ENCODE data around the gene NPAS3. TPM values are rescaled to one million over a fixed set of nuclear protein-coding genes. Genes with fewer than 3 reads are reported as not detected.

Gene NPAS3
- total and polyA plus RNA-seq, 2 of the 8 experiments (the other 6 are each of a cell fraction or from before 2014, with no cell fraction given) = 0.11 to 0.60 TPM

DNA sequence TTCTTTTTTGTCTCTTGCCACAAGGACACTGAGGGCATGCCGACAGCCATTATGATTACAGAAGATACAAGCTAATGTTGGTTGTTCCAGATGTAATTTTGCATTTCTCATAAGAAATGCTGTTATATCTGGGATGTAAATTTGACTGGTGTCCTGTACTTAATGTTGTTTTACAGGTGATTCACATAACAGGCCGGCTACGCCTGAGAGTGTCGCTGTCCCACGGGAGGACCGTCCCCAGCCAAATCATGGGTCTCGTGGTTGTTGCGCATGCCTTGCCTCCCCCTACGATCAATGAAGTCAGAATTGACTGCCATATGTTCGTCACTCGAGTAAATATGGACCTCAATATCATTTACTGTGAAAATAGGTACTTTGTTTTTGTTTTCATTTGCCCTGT, 835.5 kb downstream of the NPAS3 start:
- FAIRE-seq (no peak), DNase-seq (ENCODE audit: low read depth in 1 of 2, low spot score in 2 of 2) (no peak)
- Histone ChIP-seq H3K56ac (replicated peaks; ENCODE audit: insufficient read length, low read depth, low read length) (no peak overlapping the region), H3K9me3 (ENCODE audit: insufficient read depth in 2 of 2, low read depth in 1 of 2, low read length in 1 of 2) (no peaks in the 10 kb centered on the region), H3K27me3 (replicated peaks in 1 of 4; ENCODE audit: control insufficient read depth in 3 of 4, extremely low read depth in 1 of 4, insufficient read depth in 3 of 4, low read length in 3 of 4) (no peaks in the 10 kb centered on the region), H3K4ac (replicated peaks; ENCODE audit: insufficient read length, low read depth, low read length) (no peak overlapping the region), H3K36me3 (ENCODE audit: control insufficient read depth in 2 of 4, insufficient read depth in 4 of 4, low read length in 3 of 4) (no peaks in the 10 kb centered on the region), H3K4me2 (ENCODE audit: insufficient read depth in 1 of 2, low read depth in 2 of 2, low read length in 2 of 2) (no peak overlapping the region), H2BK120ac (replicated peaks; ENCODE audit: low read depth, low read length) (no peak overlapping the region), H3K9ac (replicated peaks in 1 of 4; ENCODE audit: extremely low read depth in 1 of 4, low read depth in 3 of 4, low read length in 3 of 4) (no peak overlapping the region), H3K23ac (ENCODE audit: insufficient read length) (no peak overlapping the region), H3K14ac (ENCODE audit: insufficient read length) (no peak overlapping the region), H2BK20ac (ENCODE audit: low read length) (no peak overlapping the region; the same call in 1 of the 2 replicates), H3K18ac (ENCODE audit: extremely low read depth, low read length) (no peak overlapping the region), H2BK15ac (ENCODE audit: low read length) (no peak overlapping the region), H3K4me3 (ENCODE audit: extremely low read depth in 1 of 4, insufficient read depth in 2 of 4, low read depth in 3 of 4, low read length in 4 of 4) (no peak overlapping the region), H4K8ac (ENCODE audit: extremely low read depth, insufficient read depth, low read length) (no peak overlapping the region), H3K79me2 (ENCODE audit: control insufficient read depth in 1 of 2, insufficient read depth in 2 of 2, low read length in 2 of 2) (no peaks in the 10 kb centered on the region), H4K91ac (replicated peaks; ENCODE audit: insufficient read length, low read length) (peak overlapping the region; percentile 56), H3K27ac (ENCODE audit: low read depth, low read length) (no peak overlapping the region), H4K20me1 (replicated peaks in 1 of 2; ENCODE audit: control insufficient read depth in 1 of 2, insufficient read depth in 2 of 2, low read length in 2 of 2) (no peaks in the 10 kb centered on the region), H4K5ac (ENCODE audit: insufficient read length, low read depth, low read length) (no peak overlapping the region), H3K23me2 (ENCODE audit: low read depth, low read length) (no peaks in the 10 kb centered on the region), H2BK12ac (ENCODE audit: low read depth, low read length) (no peak overlapping the region), H2BK5ac (ENCODE audit: low read depth, low read length) (no peak overlapping the region), H3K79me1 (ENCODE audit: low read depth, low read length) (no peaks in the 10 kb centered on the region), H2AK5ac (ENCODE audit: low read depth, low read length) (no peak overlapping the region), H3K4me1 (replicated peaks in 1 of 4; ENCODE audit: control insufficient read depth in 3 of 4, insufficient read depth in 4 of 4, low read length in 3 of 4) (peaks cover 0 to 11% (median 0%) of the 10 kb centered on the region in 4 experiments; a peak in 2 of 7 replicates), H2AFZ (ENCODE audit: low read length) (no peak overlapping the region)
- 96% methylated on average over 11 of the region's 11 CpGs; no CpG with 5 or more reads in 1 of the 2 experiments for WGBS, 2 experiments (ENCODE audit: extremely low coverage in 1 of 2, insufficient coverage in 1 of 2, insufficient read length in 1 of 2, insufficient replicate concordance in 2 of 2, low coverage in 1 of 2, low lambda C conversion rate in 2 of 2, missing lambda C conversion rate in 1 of 2)
- POLR2A ChIA-PET (ENCODE audit: partially characterized antibody) = no interaction called here
- CTCF ChIA-PET (ENCODE audit: partially characterized antibody) = interaction anchor here (1.1 kb wide), 1 partner anchor 21 kb away, joined by 3 read pairs; no protein-coding TSS in a partner anchor
- no peak for TF ChIP-seq SAP30 (IDR thresholded peaks at IDR 0.05; ENCODE audit: insufficient read depth, insufficient replicate concordance, low read length)
- TF ChIP-seq SP4 (IDR thresholded peaks at IDR 0.05; ENCODE audit: low read length) = no peak
- TF ChIP-seq EGR1 (IDR thresholded peaks at IDR 0.05; ENCODE audit: borderline replicate concordance, low read depth, low read length) = no peak
- no peak for TF ChIP-seq EP300 (IDR thresholded peaks at IDR 0.05; ENCODE audit: borderline replicate concordance in 1 of 2, low read depth in 2 of 2, low read length in 2 of 2)
- TF ChIP-seq CTBP2 (IDR thresholded peaks at IDR 0.05; ENCODE audit: borderline replicate concordance, insufficient read depth, insufficient read length, low read length) = no peak
- TF ChIP-seq RBBP5 (IDR thresholded peaks at IDR 0.05; ENCODE audit: borderline replicate concordance, low read depth, low read length) = no peak
- no peak for TF ChIP-seq CHD2 (IDR thresholded peaks at IDR 0.05; ENCODE audit: low read length)
- no peak for TF ChIP-seq SUZ12 (IDR thresholded peaks at IDR 0.05; ENCODE audit: low read length)
- TF ChIP-seq HDAC2 (IDR thresholded peaks at IDR 0.05; ENCODE audit: borderline replicate concordance in 1 of 2, low read depth in 2 of 2, low read length in 2 of 2) = no peak
- TF ChIP-seq MAFK (IDR thresholded peaks at IDR 0.05; ENCODE audit: low read depth, low read length) = no peak
- no peak for TF ChIP-seq SP1 (IDR thresholded peaks at IDR 0.05; ENCODE audit: low read depth, low read length)
- TF ChIP-seq YY1 (IDR thresholded peaks at IDR 0.05; ENCODE audit: low read depth, low read length) = no peak
- TF ChIP-seq TAF1 (IDR thresholded peaks at IDR 0.05; ENCODE audit: low read depth, low read length) = no peak
- TF ChIP-seq SP2 (IDR thresholded peaks at IDR 0.05; ENCODE audit: low read length) = no peak
- no peak for TF ChIP-seq FOSL1 (IDR thresholded peaks at IDR 0.05; ENCODE audit: insufficient read depth, low read depth, low read length)

Measured in H1 (cell line).